Muscle layer of duodenum (tissue), 2 donors: ENCODE results near the gene KCNA5.

Source experiments
- H3K27ac ChIP-seq: one replicate; pipeline ENCODE4 v1.7.0; 2013; ENCODE audit warnings: mild to moderate bottlenecking, low read length
- H3K27me3 ChIP-seq: one replicate; pipeline ENCODE4 v1.7.0; 2013; ENCODE audit warnings: low read depth, mild to moderate bottlenecking, control low read depth, low read length
- H3K36me3 ChIP-seq, 2 donors: one replicate each; pipeline ENCODE4 v1.7.0; 2013; ENCODE audit warnings: low read length in 2 of 2, control low read depth in 1 of 2, mild to moderate bottlenecking in 1 of 2; ENCODE audit not compliant: insufficient read depth in 2 of 2, control insufficient read depth in 1 of 2
- H3K4me1 ChIP-seq, 2 donors: one replicate each; pipeline ENCODE4 v1.7.0; 2013; ENCODE audit warnings: low read length in 2 of 2, mild to moderate bottlenecking in 2 of 2, control low read depth in 1 of 2, moderate library complexity in 1 of 2; ENCODE audit not compliant: insufficient read depth in 2 of 2, control insufficient read depth in 1 of 2
- H3K4me3 ChIP-seq, 2 donors: one replicate each; pipeline ENCODE4 v1.7.0; 2013; ENCODE audit warnings: low read length in 2 of 2, low read depth in 1 of 2, mild to moderate bottlenecking in 1 of 2
- H3K9me3 ChIP-seq, 2 donors: one replicate each; pipeline ENCODE4 v1.7.0; 2013; ENCODE audit warnings: low read length in 2 of 2, control low read depth in 1 of 2, mild to moderate bottlenecking in 1 of 2; ENCODE audit not compliant: control insufficient read depth in 1 of 2
- donor health status: healthy.

Gene KCNA5

GRCh38 chr12:5085896-5086295 lies 42.2 kb downstream of the KCNA5 start:
- Histone ChIP-seq H3K9me3 (no peaks in the 10 kb centered on the region), H3K27ac (no peak overlapping the region), H3K4me1 (no peaks in the 10 kb centered on the region), H3K36me3 (no peaks in the 10 kb centered on the region), H3K4me3 (no peak overlapping the region), H3K27me3 (no peaks in the 10 kb centered on the region)

GRCh38 chr12:5087831-5088554 lies 44.3 kb downstream of the KCNA5 start:
- Histone ChIP-seq H3K4me3 (no peak overlapping the region), H3K36me3 (no peaks in the 10 kb centered on the region), H3K27ac (no peak overlapping the region), H3K4me1 (no peaks in the 10 kb centered on the region), H3K9me3 (no peaks in the 10 kb centered on the region), H3K27me3 (no peaks in the 10 kb centered on the region)

GRCh38 chr12:5088586-5089264 lies 45.0 kb downstream of the KCNA5 start:
- Histone ChIP-seq H3K9me3 (no peaks in the 10 kb centered on the region), H3K36me3 (no peaks in the 10 kb centered on the region), H3K27ac (no peak overlapping the region), H3K27me3 (no peaks in the 10 kb centered on the region), H3K4me1 (no peaks in the 10 kb centered on the region), H3K4me3 (no peak overlapping the region)

- H3K27ac ChIP-seq, result no peak overlapping the region
- H3K27me3 ChIP-seq, result no peaks in the 10 kb centered on the region
- H3K36me3 ChIP-seq, result no peaks in the 10 kb centered on the region
- H3K4me3 ChIP-seq, result no peak overlapping the region
- no peaks in the 10 kb centered on the region for H3K9me3 ChIP-seq
- H3K4me1 ChIP-seq, result no peaks in the 10 kb centered on the region
Observed at GRCh38 chr12:5094551-5094950, 50.9 kb downstream of the KCNA5 start.

DNA sequence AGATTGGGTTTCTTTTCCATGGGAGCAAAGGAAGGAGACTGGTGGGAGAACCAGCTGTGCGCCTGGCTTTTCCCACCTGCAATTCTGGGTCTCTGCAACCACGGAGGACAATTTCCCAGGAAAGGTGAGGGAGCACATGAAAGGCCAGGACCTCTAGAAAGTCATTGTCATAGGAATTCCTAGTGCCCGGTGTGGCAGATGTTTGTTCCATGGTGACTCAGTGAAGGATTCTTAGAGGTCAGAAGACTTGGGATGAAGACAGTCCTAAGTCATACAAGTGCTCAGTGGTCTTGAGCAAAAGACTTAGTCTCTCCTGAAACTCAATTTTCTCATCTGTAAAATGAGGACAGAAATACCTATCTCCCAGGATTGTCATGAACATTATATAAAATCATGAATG lies 51.3 kb downstream of the KCNA5 start:
- Histone ChIP-seq H3K27me3 (no peaks in the 10 kb centered on the region), H3K9me3 (no peaks in the 10 kb centered on the region)

More for the DNA sequence above, 51.3 kb downstream of the KCNA5 start:
- H3K4me3 ChIP-seq, result no peak overlapping the region
- H3K4me1 ChIP-seq, result no peaks in the 10 kb centered on the region
- no peaks in the 10 kb centered on the region for H3K36me3 ChIP-seq
- no peak overlapping the region for H3K27ac ChIP-seq
